Mucosa of descending colon (tissue), 3 donors: Measurements from ENCODE around the gene PAFAH2. TPM values are rescaled to one million over a fixed set of nuclear protein-coding genes. Genes with fewer than 3 reads are reported as not detected.
A peak's percentile ranks its signal among the peaks of the same experiment; 100 is the strongest.

Source experiments
- ATAC-seq: fragments of 200-7000 bp; cut with Tn5 transposase; one replicate; pipeline ENCODE4 v1.9.1; 2020; ENCODE audit warnings: mild to moderate bottlenecking, moderate library complexity
- DNase-seq, 3 donors: peaks; one replicate each; pipeline ENCODE4 v3.0.0-alpha.2; 2020
- H3K36me3 ChIP-seq: fragments of 200-600 bp; one replicate; pipeline ENCODE4 v1.8.0; 2021; ENCODE audit warnings: low read depth, mild to moderate bottlenecking
- H3K4me1 ChIP-seq: fragments of 200-600 bp; one replicate; pipeline ENCODE4 v1.8.0; 2021; ENCODE audit warnings: low read depth, mild to moderate bottlenecking
- H3K4me3 ChIP-seq: fragments of 200-600 bp; one replicate; pipeline ENCODE4 v1.8.0; 2021; ENCODE audit warnings: mild to moderate bottlenecking
- H3K9me3 ChIP-seq: fragments of 200-600 bp; one replicate; pipeline ENCODE4 v1.8.0; 2021; ENCODE audit warnings: mild to moderate bottlenecking
- CTCF ChIP-seq: fragments of 200-600 bp; IDR thresholded peaks from one replicate; pipeline ENCODE4 v1.8.0; 2022; ENCODE audit warnings: antibody characterized with exemption, mild to moderate bottlenecking
- intact Hi-C, 2 donors: fragments of 100-400 bp; cut with DNase I in 1 of 2; cut with micrococcal nuclease in 1 of 2; formaldehyde crosslinking; loops; one replicate each; pipeline versions ENCODE4 v1.11.0 to v1.11.1; 2022; cut with DNase I, micrococcal nuclease
- total RNA-seq, 3 donors: library from RNA; stranded (reverse); fragmentation: NEBNext Ultra II Directional in 2 of 3; extraction: Animal tissue kit (Norgen Biotek cat#: 25700) in 2 of 3; gene quantifications; one replicate each; pipeline versions ENCODE4 v1.2.1 to v1.2.4, GENCODE V29; 2021 to 2023
- donor health status: DM: no; HTN: no; CAD: no; lungs with moderate emphysema.
- donor health status: DM: no; HTN: no; CAD: no.
- donor health status: DM: no; HTN: yes; CAD: no.

Gene PAFAH2
- total RNA-seq, 3 donors from 2014 or later, result 25.8 to 51.8 (median 38.0) TPM

GRCh38 chr1:25926731-25927496, 70.9 kb downstream of the PAFAH2 start:
- intact Hi-C loops, result no loop called here
- H3K36me3 ChIP-seq, result no peaks in the 10 kb centered on the region

DNA sequence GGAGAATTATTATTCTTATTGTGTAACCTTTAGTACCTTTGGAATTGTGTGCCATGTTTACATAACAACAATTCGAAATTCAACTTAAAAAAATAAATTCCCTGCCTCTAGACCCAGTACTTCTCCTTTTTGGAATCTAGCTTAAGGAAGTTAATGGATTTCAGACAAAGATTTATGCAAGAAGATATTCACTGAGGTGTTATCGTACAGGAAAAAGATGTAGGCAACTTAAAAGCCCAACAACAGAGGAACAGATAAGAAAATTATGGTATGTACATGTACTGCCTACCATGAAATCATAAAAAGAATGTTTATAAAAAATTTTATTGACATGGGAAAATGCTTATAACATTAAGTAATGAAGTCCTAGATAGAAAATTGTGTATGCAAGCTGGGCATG, 73.4 kb downstream of the PAFAH2 start:
- DNase-seq, result no peak
- H3K9me3 ChIP-seq, result no peaks in the 10 kb centered on the region
- ATAC-seq, result peak; percentile 44
- H3K4me1 ChIP-seq, result peaks cover 8% of the 10 kb centered on the region
- H3K36me3 ChIP-seq, result no peaks in the 10 kb centered on the region
- H3K4me3 ChIP-seq, result no peak overlapping the region
- TF ChIP-seq CTCF, result no peak
- intact Hi-C loops, result no loop called here

More at GRCh38 chr1:25926731-25927496, 70.9 kb downstream of the PAFAH2 start:
- Histone ChIP-seq H3K4me3 (no peak overlapping the region), H3K9me3 (no peaks in the 10 kb centered on the region), H3K4me1 (peaks cover 8% of the 10 kb centered on the region)
- ATAC-seq, result no peak
- no peak for TF ChIP-seq CTCF
- no peak for DNase-seq

- peaks cover 8% of the 10 kb centered on the region for H3K4me1 ChIP-seq
- no peaks in the 10 kb centered on the region for H3K36me3 ChIP-seq
- H3K4me3 ChIP-seq, result no peak overlapping the region
- peak in 1 of 3 donors; percentile 21 for DNase-seq
- intact Hi-C loops, result no loop called here
- H3K9me3 ChIP-seq, result no peaks in the 10 kb centered on the region
- TF ChIP-seq CTCF, result no peak
- ATAC-seq, result peak; percentile 65
Observed at GRCh38 chr1:25922971-25923552, 74.8 kb downstream of the PAFAH2 start.

DNA sequence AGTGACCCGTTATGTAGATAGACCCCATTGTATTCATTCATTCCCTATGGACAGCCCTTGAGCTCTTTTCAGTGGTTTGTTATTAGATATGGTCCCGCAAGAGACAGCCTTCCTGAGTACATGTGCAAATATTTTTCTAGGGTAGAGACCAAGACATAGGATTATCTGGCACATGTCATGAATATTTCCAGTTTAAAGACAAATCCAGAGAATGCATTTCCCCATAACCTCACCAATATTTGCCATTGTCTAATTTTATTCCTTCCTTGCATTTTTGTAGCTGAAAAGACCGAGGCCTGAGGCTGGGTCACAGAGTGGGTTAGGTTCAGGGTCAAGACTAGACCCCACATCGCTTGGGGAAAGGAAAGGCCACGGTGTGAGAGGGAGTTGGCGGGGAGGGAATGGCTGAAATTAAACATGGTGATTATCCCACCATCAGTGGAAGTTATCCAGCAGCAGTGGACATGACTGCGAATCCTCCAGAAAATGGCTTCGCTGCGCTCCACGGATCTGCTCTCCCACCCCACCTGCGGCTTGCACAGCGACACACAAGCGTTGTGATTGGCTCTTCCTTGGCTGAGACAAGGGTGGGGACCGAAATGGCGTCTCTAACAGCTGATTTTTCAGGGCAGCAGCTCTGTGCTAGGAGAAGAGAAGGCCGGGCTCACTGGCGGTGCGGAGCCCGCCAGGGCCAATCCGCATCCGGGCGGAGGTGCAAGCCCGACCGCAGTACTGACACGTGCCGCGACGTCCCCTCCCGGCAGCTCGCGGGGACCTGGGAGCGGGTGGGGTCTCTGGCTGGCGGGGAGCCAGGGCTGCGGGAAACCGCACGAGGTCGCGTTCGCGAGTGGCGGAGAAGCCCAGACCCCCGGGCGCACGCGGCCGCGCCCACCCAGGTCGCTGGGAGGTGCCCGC, 75.5 kb downstream of the PAFAH2 start:
- H3K4me1 ChIP-seq, result peaks cover 8% of the 10 kb centered on the region
- H3K9me3 ChIP-seq, result no peaks in the 10 kb centered on the region
- intact Hi-C loops, result no loop called here
- no peak for TF ChIP-seq CTCF
- H3K36me3 ChIP-seq, result no peaks in the 10 kb centered on the region
- H3K4me3 ChIP-seq, result no peak overlapping the region
- ATAC-seq (peak; percentile 68), DNase-seq (peak; percentile 34 to 70 (median 65))

GRCh38 chr1:25918615-25919014, 79.2 kb downstream of the PAFAH2 start:
- H3K9me3 ChIP-seq, result no peaks in the 10 kb centered on the region
- intact Hi-C loops, result no loop called here

More at GRCh38 chr1:25918615-25919014, 79.2 kb downstream of the PAFAH2 start:
- Histone ChIP-seq H3K36me3 (no peaks in the 10 kb centered on the region), H3K4me1 (peaks cover 8% of the 10 kb centered on the region), H3K4me3 (no peak overlapping the region)
- DNase-seq (no peak), ATAC-seq (no peak)
- no peak for TF ChIP-seq CTCF
